NCI-H345 treated with DMSO at 0.1 percent for 48 hours (cell line): Measurements from ENCODE around the gene B3GLCT.
A peak's percentile ranks its signal among the peaks of the same experiment; 100 is the strongest.

Experiments used
- DNase-seq: peaks from one replicate; lab custom pipeline; 2025; ENCODE audit not compliant: unreplicated experiment; lab: John Stamatoyannopoulos, UW

The B3GLCT gene

DNA sequence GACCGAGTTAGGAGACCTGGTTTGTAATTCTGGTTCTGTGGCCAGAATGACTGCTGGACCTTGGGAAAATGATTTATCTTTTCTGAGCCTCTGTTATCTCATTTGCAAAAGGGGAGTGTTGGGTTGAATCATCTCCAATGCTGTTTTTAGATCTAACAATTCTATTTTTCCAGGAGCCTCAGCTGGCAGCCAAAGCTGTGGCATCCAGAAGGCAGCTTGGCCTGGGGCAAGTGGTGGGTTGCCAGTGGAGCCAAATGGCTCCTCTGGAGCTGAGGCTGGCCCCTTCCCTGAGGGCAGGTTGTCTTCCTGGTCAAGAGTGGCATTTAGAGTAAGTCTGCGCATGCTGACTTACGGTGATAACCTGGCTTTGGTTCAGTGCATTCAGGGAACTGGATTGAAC lies 21.3 kb downstream of the B3GLCT start:
- no peak for DNase-seq

DNA sequence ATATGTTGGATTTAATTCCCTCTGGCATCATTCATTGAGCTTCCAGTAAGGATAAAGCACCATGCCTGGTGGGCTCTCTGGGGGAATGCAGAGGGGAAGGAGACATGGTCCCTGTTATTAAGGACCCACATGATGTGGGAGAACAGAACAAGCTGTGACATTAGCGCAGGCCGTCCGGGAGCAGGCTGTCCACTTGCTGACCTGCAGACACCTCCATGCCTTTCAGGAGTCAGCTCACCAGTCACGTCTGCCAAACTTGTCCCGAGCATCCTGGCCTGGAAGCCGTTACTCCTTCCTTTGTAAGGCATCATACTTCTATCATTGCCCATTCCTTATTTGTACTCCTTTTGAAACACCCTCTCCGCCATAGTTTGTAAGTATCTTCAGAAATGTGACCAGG lies 23.4 kb downstream of the B3GLCT start:
- DNase-seq = no peak

DNA sequence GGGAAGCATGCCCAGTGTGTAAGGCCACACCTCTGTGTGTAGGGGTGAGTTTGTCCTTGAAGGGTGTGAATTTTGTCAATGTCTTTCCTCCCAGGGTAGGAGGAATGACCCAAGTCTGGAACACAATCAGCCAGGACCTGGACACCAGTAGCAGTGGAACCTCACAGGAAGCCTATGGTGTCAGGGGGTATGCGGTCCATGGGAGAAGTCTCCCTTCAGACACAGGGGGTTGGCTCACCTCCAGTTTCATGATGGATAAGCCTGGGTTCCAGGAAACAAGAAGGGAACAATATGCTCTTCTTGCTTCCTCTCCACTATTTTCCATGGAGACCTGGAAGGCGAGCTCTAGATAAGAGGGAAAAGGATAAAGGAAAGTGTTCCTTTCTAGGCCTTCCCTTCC lies 23.9 kb downstream of the B3GLCT start:
- DNase-seq = no peak

DNA sequence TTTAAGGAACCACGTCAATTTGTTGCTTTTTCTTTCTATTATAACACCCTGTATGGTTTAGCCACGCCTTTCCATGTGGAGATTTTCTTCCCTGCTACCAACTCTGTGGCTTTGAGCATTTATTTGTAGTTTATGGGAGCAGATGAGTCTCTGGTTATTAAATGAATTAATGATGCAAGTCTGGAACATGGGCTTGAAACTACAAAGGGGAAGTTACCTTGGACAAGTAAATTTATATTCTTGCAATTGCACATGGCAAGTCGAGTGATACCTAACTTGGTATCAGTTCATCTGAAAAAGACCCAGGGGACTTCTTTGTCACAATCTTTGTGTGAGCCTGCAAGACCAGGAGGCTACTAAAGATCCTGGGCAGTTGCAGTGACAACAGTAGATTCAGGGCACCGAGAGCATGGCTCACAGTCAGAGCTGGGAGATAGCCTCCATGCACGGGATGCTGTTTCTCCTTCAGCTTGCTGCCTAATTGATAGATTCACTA lies 24.4 kb downstream of the B3GLCT start:
- no peak for DNase-seq

DNA sequence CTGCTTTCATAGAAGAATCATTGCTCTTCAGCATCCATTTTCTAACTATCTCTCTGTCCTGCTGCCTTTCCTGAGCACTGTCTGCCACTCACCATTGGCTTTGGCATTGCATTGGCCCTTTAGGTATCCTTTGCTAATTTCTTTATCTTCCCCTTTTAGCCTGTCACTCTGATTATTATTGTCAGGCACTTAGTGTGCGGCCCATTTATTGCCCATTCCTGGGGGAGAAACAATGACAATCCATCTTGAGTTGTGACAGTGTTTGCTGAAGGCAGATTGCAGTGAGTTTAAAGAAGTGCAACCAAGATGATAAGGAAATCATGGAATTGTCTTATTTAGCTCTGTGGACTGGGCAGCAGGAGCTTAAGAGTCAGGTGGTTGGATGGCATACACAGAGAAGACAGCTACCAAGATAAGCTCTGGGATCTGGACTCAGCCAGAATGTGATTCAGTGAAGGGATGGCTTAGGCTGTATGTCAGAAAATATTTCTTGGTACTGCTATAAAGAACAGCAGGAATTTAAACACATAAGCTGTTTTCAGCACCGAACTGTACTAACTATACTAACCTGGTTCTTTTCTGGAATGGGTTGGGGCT lies 25.3 kb downstream of the B3GLCT start:
- DNase-seq = no peak

DNA sequence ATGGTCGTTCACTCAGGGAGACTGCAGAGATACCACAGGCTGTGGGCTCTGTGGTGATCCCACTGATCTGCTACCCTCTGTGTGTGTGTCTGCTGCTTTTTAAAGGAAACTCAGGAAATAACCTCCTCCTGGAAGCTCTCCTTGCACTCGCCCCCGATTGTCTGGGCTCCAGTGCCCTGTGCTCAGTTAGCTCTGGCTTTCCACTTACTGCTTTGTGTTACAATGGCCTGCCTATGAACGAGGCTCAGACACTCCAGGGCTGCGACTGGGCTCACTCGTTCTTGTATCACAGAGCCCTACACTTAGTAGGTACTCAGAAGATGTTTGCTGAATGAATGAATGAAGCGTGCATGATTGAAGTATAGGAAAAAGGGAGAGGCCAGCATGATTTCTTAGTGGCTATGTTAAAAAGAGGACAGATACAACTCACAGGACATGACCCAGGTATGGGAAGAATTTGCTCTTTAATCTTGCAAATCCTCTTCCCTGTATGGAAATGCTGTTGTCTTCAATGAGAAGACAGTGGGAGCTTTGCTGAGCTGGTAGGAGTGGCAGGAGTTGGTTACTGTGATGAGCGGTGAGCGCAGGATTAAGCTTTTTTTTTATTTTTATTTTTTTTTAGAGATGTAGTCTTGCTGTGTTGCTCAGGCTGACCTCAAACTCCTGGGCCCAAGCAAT lies 26.4 kb downstream of the B3GLCT start:
- no peak for DNase-seq

DNA sequence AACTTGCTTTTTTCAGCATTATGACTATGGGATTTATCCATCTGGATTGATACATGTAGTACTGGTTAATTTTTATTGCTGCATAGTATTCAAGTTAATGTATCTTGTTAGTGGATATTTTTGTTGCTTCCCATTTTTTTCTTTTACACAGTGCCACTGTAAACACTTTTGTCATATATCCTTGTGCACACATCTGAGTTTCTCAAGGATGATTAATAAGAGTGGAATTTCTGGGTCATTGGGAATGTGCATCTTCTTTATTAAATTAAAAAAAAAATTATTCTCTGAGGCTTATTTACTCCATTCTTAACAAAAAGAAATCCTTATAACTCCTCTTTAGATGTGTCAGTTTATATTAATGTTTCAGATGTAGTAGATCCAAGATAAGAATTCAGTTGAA lies 27.3 kb downstream of the B3GLCT start:
- DNase-seq = no peak

DNA sequence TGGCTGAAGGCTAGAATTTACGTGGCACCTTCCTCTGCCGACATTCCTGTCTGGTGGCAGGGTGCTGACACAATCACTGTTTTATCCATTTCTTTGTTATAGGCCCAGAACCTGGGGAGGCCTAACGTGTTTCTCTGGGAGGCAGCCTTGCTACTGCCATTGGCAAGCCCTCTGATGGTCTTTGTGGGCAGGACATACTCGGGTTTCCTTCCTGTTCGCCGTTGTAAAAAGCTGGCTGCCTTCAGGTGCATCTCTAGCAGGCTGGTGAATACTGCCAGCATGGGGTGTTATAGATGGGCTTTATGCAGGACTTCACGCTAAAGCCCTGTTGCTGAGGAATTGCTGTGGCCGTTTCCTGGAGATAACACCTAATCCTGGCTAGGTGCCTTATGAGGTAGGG lies 28.1 kb downstream of the B3GLCT start:
- no peak for DNase-seq

DNA sequence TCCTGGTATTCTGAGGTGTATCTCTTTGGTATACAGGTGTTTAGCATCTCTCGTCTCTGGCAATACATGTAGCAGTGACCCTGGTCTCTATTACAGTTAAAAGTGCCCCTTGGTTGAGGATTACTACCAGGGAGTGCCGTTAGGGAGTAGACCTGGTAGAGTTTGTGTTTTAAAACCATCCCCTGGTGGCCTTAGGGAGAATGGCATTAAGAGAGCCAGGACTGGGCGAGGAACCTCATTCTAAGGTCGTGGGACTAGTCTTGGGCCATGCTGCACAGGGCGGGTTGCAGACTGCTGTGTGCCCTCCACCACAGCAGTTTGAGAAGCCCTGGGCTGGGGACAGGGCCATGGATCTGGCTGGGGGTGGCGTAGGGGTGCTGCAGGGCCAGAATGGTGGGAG lies 35.0 kb downstream of the B3GLCT start:
- no peak for DNase-seq

DNA sequence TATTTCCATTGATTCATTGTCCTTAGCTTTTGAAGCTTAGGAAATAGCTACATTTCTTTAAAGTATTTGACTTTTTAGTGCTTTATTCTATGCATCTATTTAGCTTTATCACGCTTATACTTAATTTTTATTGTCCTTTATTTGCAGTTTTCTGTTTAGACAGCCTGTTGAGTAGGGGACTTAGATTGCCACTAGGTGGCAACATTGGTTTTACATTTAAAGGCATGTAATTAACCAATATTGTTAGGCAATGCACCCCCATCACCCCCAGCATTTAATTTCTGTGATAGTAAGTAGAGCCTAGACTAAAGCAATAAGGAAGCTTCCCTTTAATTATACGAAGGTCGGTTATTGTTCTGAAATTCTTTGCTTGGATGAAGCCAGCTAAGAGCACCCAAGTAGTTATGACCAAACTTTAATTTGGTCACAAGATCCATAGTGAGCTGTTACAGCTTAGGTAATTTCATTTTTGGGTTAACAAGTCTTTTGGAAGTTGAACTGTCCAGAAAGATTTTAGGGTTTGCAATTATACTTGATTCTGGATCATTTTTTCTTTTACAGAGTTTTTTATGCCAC lies 36.5 kb downstream of the B3GLCT start:
- DNase-seq = peak; percentile 1

DNA sequence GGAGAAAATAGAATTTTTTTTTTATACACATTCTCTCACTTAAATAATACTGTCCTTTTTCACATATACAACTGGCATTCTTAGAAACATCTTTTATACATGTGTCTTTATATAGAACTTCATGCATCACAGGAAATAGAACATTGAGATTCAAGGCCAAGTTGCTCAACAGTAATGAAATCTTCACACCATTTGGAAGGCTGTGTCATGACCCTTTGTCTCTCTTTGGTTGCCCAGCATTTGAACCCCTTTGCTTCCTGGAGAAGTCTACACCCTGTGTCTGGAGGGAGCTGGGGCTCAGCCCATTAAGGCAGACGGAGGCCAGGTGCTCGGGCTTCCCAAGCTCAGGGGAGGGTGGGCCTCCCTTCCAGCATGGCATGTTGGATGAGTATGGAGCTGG lies 41.1 kb downstream of the B3GLCT start:
- no peak for DNase-seq

DNA sequence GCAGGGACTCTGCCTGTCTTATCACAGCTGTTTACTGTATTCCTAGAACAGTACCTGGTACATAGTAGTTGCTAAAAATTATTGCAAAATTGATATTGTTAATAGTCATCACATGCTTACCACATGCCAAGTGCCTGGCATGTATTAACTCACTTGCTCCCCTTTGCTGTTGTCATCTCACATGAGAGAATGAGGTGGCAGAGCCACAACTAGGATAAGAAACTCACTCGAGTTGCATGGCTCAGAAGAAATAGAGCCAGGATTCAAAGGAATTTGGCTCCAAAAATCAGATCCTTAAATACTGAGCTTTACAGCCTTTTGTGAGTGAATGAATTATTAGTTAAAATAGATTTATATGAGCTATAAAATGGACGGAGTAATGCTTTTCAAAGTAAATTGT lies 42.6 kb downstream of the B3GLCT start:
- no peak for DNase-seq

DNA sequence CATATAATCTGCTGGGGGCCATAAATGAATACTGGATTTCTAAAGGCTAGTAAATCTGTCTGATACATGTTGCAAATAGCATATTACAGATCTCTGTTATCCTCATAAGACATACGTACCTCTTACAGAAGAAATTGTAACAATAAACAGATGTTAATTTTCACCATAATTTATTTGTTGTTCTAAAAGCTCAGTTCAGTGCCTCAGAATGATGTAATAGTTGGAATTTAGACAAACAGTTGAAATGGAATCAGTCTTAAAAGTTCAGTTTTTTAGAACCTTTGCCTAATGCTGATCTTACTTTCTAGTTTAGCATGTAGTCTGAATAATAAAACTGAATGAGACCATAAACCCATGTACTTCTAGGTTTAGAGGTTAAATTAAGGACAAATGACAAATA lies 43.1 kb downstream of the B3GLCT start:
- DNase-seq = no peak

DNA sequence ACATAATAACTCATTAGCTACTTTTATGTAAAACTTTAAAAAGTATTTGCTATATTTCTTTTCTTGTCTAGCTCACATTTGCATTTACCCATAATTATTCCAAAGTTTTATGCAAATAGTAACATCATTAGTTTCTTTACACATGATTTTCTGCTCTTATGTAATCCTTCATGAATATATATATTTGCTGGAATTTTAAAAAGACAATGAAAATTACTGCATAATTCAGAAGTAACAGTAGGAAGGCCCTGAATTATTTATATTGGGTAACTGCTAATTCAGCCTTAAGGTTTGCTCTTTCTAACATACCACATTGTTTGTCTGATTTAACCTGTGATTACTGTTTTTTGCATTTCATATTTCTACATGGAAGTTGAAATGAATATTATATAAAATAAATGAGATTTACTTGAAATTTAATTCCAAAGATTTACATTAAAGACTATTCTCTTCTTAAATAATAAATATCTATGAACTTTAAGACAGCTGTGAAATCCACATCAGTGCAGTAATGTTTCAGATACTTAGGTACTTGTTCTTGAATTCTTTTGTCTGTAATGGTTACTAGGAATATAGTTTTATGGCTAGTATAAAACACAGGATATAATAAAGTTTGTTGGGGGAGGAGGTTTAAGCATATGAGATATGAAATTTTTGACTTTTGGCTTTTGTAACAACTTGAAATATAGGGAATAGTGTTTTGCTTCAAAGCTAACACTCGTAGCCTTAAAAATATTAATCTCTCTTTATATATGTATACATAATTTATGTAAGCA lies 46.0 kb downstream of the B3GLCT start:
- no peak for DNase-seq

DNA sequence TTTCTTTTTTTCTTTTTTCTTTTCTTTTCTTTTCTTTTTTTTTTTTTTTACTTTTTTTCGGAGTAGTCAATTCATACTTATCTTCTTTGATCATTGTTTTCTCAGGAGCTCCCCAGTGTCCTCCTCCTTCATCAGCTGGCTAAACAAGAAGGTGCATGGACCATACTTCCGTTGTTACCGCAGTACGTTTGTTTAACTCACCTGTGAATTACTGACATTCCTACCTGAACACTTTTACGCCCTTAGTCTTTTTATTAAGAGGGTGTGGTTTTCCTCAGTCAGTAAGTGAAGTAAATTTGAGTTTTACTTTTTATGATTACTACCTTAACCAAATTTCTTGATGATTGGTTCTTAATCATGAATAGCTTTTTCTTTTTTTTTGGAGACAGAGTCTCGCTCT lies 47.1 kb downstream of the B3GLCT start:
- DNase-seq = no peak

DNA sequence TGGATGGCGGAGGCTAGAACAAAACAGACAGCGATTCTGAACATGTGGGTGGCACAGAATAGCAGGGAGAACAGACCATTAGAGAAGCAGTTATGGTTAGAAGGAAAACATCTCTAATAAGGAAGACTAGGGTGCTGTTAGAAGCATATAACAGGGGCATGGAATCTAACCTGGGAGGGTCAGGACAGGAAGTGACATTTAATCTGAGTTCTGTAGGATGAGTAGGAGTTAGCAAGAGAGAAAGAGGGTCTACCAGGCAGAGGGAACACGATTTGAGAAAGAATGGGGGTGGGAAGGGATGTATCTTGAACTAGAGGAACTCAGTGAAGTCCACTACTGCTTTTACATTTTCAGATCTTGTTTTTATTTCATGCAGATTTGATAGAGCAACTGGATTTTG lies 48.6 kb downstream of the B3GLCT start:
- DNase-seq = no peak

DNA sequence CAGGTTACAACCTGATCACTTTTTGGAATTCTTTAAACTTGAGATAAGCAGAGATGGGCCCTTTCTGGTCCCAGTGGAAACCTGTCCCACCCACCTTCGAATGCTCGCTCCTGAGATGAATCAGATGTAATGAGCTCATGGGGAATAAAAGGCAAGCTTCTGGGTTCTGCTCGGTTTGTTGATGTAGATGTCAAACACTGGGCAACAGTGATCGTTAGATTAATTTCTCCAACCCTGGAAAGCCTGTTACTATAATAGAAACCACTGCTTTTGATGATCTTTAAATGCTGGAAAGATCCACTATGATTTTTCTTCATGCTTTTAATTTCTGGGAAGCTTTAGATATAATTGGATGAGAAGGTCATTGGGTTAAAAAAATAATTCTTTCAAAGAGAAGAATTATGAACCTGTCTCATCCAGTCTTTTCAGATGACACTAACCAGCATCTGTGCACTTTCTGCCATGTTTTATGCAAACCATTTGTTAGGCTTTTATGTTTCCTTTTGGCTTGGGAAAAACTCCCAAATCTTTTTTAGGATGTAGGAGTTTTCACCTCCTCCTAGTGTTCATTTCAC lies 49.3 kb downstream of the B3GLCT start:
- no peak for DNase-seq

DNA sequence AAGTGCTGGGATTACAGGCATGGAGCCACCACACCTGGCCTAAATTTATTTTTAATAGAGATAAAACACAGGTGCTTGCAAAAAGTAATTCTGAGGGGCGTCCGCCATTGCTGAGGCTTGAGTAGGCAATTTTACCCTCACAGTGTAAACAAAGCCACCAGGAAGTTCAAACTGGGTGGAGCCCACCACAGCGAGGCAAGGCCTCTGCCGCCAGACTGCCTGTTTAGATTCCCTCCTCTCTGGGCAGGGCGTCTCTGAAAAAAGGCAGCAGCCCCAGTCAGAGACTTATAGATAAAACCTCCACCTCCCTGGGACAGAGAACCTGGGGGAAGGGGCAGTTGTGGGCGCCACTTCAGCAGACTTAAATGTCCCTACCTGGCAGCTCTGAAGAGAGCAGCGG lies 50.7 kb downstream of the B3GLCT start:
- no peak for DNase-seq

DNA sequence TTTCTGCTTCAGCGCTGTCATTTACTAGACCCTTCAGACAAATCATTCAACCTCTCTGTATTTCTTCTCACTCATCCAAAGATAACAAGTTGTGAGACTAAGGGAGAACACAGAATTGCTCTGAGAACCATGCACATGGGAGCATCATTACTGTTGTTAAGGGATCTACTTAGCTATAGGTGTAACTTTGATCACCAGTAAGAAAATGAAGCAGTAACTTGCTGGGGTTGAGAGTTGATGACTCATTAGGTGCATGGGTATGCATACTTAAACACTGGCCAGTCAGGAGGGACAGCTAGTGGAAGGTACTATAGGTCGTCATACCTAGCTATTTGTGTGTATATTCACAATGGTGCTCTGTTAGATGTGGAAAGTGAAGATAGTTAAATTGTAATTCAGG lies 61.5 kb downstream of the B3GLCT start:
- DNase-seq = no peak

DNA sequence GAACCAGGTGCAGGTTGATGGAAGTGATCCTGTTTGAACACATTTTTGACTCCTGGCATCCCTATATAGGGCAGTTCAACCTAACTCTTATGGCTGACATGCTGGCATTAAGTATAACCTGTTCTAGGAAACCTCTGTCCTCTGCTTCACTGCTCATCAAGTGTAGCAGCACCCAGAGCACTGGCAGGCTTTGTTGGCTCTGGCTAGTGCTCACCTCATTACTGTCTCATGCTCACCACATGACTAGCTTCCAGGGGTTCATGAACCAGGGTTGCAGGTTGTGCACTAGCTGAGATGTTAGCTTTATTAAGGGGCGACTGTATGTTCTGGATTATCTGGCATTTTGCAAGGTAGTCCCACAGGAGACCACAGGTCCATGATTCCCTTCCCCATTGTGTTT lies 63.6 kb downstream of the B3GLCT start:
- no peak for DNase-seq

DNA sequence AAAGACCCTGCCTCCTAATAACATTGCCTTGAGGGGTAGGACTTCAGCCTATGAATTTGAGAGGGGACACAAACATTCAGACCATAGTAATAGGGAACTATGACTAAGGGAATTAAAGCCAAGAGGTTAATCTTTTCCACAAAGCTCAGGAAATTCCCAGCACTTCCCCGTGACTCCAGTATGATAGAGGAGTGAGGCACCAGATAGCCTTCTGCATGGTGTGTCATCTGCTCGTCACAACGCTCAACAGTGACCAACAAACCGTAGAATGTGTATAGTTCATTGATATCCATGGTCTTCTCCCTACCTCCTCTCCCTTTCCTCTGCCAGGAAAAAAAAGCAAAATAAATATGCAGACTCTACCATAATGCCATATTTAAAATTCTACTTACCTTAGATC lies 64.4 kb downstream of the B3GLCT start:
- no peak for DNase-seq
